A549 (cell line): ENCODE data around the gene ZC2HC1B. TPM values are rescaled to one million over a fixed set of nuclear protein-coding genes. Genes with fewer than 3 reads are reported as not detected.

ENCODE experiments used
- ATAC-seq, 2 experiments: fragments of 200-7000 bp in 1 of 2; fragments of >200 bp in 1 of 2; cut with Nextera tagmentation in 1 of 2; cut with Tn5 transposase in 1 of 2; 3 replicates each; pipeline versions ENCODE4 v1.8.0 to v1.9.1; 2018 to 2020; ENCODE audit warnings: mild to moderate bottlenecking in 1 of 2, moderate library complexity in 1 of 2
- CTCF ChIA-PET: fragments of 300-600 bp; sonication (Branson Sonifier 250); formaldehyde crosslinking; extraction: SDS; loops from one replicate; lab custom pipeline; 2021; ENCODE audit warnings: antibody characterized with exemption, inconsistent platforms; lab: Yijun Ruan, JAX
- POLR2A ChIA-PET: fragments of 350-600 bp; formaldehyde crosslinking; extraction: SDS; loops from one replicate; lab custom pipeline; 2021; ENCODE audit warnings: antibody characterized with exemption, inconsistent platforms; lab: Yijun Ruan, JAX
- DNase-seq, 2 experiments: peaks; one replicate each; pipeline versions ENCODE4 v3.0.0 to v3.0.0-alpha.2; 2011 to 2016; ENCODE audit warnings: low read depth in 1 of 2, low spot score in 1 of 2
- FAIRE-seq: peaks from 2 replicates; lab custom pipeline; 2011; peaks lifted over from hg19 to GRCh38; lab: Jason Lieb, UNC
- H3K27ac ChIP-seq, 2 experiments: fragments of >200 bp; sonication (Bioruptor Twin); formaldehyde crosslinking; 3 replicates each; pipeline ENCODE4 v1.5.1; 2016 to 2017
- H3K4me1 ChIP-seq: fragments of >200 bp; sonication (Bioruptor Twin); formaldehyde crosslinking; 3 replicates; pipeline ENCODE4 v1.6.1; 2016
- H3K4me2 ChIP-seq: fragments of >200 bp; sonication (Bioruptor Twin); formaldehyde crosslinking; 3 replicates; pipeline ENCODE4 v1.6.1; 2016
- H3K4me3 ChIP-seq: fragments of >200 bp; sonication (Bioruptor Twin); formaldehyde crosslinking; 3 replicates; pipeline ENCODE4 v1.5.1; 2016
- H3K9me3 ChIP-seq: fragments of >200 bp; sonication (Bioruptor Twin); formaldehyde crosslinking; 3 replicates; pipeline ENCODE4 v1.6.1; 2016
- CBX2 ChIP-seq: fragments of 200-600 bp; sonication (generic); IDR thresholded peaks from 2 replicates; pipeline ENCODE4 v1.6.1; 2016; ENCODE audit warnings: low read depth, mild to moderate bottlenecking, borderline replicate concordance
- CBX8 ChIP-seq: fragments of 200-600 bp; sonication (generic); IDR thresholded peaks from 2 replicates; pipeline ENCODE4 v1.6.1; 2016
- CHD4 ChIP-seq: fragments of 200-600 bp; sonication (generic); IDR thresholded peaks from 2 replicates; pipeline ENCODE4 v1.6.1; 2016; ENCODE audit warnings: antibody characterized with exemption, mild to moderate bottlenecking, borderline replicate concordance
- EHMT2 ChIP-seq: fragments of 200-600 bp; sonication (generic); IDR thresholded peaks from 2 replicates; pipeline ENCODE4 v1.6.1; 2016; ENCODE audit warnings: antibody characterized with exemption, low read depth, mild to moderate bottlenecking, moderate library complexity
- FOXS1 ChIP-seq: fragments of 250-450 bp; sonication (Bioruptor Pico); IDR thresholded peaks from 2 replicates; pipeline ENCODE4 v1.5.0; 2020; ENCODE audit warnings: mild to moderate bottlenecking, moderate library complexity
- HEYL ChIP-seq: fragments of 250-450 bp; sonication (Bioruptor Pico); IDR thresholded peaks from 2 replicates; pipeline ENCODE4 v1.8.0; 2021; ENCODE audit warnings: mild to moderate bottlenecking, moderate library complexity
- HOXB13 ChIP-seq: fragments of 250-450 bp; sonication (Bioruptor Pico); IDR thresholded peaks from 2 replicates; pipeline ENCODE4 v1.5.0; 2020; ENCODE audit warnings: low read depth, mild to moderate bottlenecking, moderate library complexity
- HOXB5 ChIP-seq: fragments of 250-450 bp; sonication (Bioruptor Pico); IDR thresholded peaks from 2 replicates; pipeline ENCODE4 v1.5.0; 2020; ENCODE audit warnings: mild to moderate bottlenecking, moderate library complexity
- KDM5A ChIP-seq: fragments of 200-600 bp; sonication (generic); IDR thresholded peaks from 2 replicates; pipeline ENCODE4 v1.6.1; 2016; ENCODE audit warnings: antibody characterized with exemption, mild to moderate bottlenecking
- MAFK ChIP-seq: fragments of 450-650 bp; IDR thresholded peaks from 2 replicates; pipeline ENCODE4 v1.6.1; 2014; ENCODE audit not compliant: partially characterized antibody
- MAX ChIP-seq: IDR thresholded peaks from 2 replicates; pipeline ENCODE4 v1.6.1; 2012
- MYC ChIP-seq: IDR thresholded peaks from 2 replicates; pipeline ENCODE4 v1.6.1; 2012; ENCODE audit warnings: mild to moderate bottlenecking, inconsistent platforms, low read length, improper control_type of control experiment, borderline replicate concordance
- NR3C1 ChIP-seq: fragments of >200 bp; sonication (Bioruptor Twin); formaldehyde crosslinking; IDR thresholded peaks from 3 replicates; pipeline ENCODE4 v1.6.1; 2017
- PHF8 ChIP-seq: fragments of 200-600 bp; sonication (generic); IDR thresholded peaks from 2 replicates; pipeline ENCODE4 v1.6.1; 2016; ENCODE audit warnings: low read depth, mild to moderate bottlenecking, antibody characterized with exemption, moderate library complexity, borderline replicate concordance
- SMC3 ChIP-seq: fragments of >200 bp; sonication (Bioruptor Twin); formaldehyde crosslinking; IDR thresholded peaks from 3 replicates; pipeline ENCODE4 v1.6.1; 2018; ENCODE audit warnings: inconsistent platforms
- WGBS: methylation state at CpG from one replicate; pipeline ENCODE4 v1.1.6; 2017; ENCODE audit errors: missing lambda C conversion rate; 5-methylcytosine and 5-hydroxymethylcytosine counted together
- polyA plus RNA-seq, 4 experiments: library from polyadenylated mRNA; depleted of rRNA in 3 of 4; stranded (reverse); fragments of >200 nt; fragmentation: RNase III in 1 of 4; extraction: RNeasy Plus Mini Kit Qiagen cat#74134 plus additional on column Dnase treatment in 1 of 4; gene quantifications; 2 replicates in 3 of 4; 3 replicates in 1 of 4; pipeline ENCODE4 v1.2.3, GENCODE V29; 2011 to 2017
- TF ChIP-seq, protein P1 (sequence below): fragments of >200 bp; sonication (Bioruptor Twin); formaldehyde crosslinking; IDR thresholded peaks from 3 replicates; pipeline ENCODE4 v1.5.1; 2016
- TF ChIP-seq, protein P2 (sequence below): fragments of 450-650 bp; IDR thresholded peaks from 2 replicates; pipeline ENCODE4 v1.6.1; 2014; ENCODE audit warnings: antibody characterized with exemption

The ZC2HC1B gene
- polyA plus RNA-seq, 2 of the 4 experiments (the other 2 are of a cell fraction), result not detected

DNA sequence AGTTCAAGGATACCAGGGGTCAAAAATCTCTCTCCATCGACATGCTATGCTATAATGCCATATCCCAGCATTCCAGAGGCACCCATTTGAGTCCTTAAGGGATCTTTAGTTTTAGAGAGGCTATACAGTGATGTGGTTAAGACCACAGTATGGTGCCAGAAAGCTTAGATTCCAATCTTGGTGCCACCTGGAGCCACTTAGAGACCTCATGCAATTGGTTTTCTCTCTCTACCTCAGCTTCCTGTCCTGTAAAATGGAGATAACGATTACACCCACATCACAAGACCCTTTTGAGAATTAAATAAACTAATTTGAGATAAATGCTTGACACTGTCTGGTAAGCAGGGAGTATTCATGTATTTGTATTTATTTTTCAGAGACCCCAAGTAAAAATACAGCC, 104.8 kb downstream of the ZC2HC1B start (continued):
- TF ChIP-seq, protein P1, sequence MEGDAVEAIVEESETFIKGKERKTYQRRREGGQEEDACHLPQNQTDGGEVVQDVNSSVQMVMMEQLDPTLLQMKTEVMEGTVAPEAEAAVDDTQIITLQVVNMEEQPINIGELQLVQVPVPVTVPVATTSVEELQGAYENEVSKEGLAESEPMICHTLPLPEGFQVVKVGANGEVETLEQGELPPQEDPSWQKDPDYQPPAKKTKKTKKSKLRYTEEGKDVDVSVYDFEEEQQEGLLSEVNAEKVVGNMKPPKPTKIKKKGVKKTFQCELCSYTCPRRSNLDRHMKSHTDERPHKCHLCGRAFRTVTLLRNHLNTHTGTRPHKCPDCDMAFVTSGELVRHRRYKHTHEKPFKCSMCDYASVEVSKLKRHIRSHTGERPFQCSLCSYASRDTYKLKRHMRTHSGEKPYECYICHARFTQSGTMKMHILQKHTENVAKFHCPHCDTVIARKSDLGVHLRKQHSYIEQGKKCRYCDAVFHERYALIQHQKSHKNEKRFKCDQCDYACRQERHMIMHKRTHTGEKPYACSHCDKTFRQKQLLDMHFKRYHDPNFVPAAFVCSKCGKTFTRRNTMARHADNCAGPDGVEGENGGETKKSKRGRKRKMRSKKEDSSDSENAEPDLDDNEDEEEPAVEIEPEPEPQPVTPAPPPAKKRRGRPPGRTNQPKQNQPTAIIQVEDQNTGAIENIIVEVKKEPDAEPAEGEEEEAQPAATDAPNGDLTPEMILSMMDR, result no peak
- TF ChIP-seq CBX2, result no peak
- TF ChIP-seq KDM5A, result no peak
- TF ChIP-seq PHF8, result no peak

- no peak for FAIRE-seq
- Histone ChIP-seq H3K9me3 (no peaks in the 10 kb centered on the region), H3K4me2 (no peak overlapping the region), H3K4me3 (no peak overlapping the region), H3K27ac (no peak overlapping the region), H3K4me1 (no peaks in the 10 kb centered on the region)
- ChIA-PET POLR2A (no interaction called here), CTCF (interaction anchor here (1.5 kb wide), 1 partner anchor 42 kb away, joined by 4 read pairs; no protein-coding TSS in a partner anchor)
- no peak for ATAC-seq
- DNase-seq, result no peak
- 73% methylated on average over 6 of the region's 6 CpGs for WGBS
- TF ChIP-seq HOXB13 (CRISPR knock-in tag), result no peak
Observed at GRCh38 chr6:143970456-143971218, 106.4 kb downstream of the ZC2HC1B start.

- no peak for ATAC-seq
- POLR2A ChIA-PET, result no interaction called here
- no peak overlapping the region for H3K4me2 ChIP-seq
- no peak for FAIRE-seq
- 64% methylated on average over 4 of the region's 4 CpGs for WGBS
- no peaks in the 10 kb centered on the region for H3K9me3 ChIP-seq
- H3K4me1 ChIP-seq, result no peaks in the 10 kb centered on the region
- H3K4me3 ChIP-seq, result no peak overlapping the region
- no peak overlapping the region for H3K27ac ChIP-seq
- CTCF ChIA-PET, result interaction anchor here (0.6 to 1.5 kb wide), 3 partner anchors 32 to 63 kb away, joined by 3 to 4 read pairs (median 3); no protein-coding TSS in a partner anchor
- DNase-seq, result no peak
- no peak for TF ChIP-seq MAX
- TF ChIP-seq, all 56 proteins: peak for 0
Observed at GRCh38 chr6:143971482-143972205, 107.4 kb downstream of the ZC2HC1B start.

DNA sequence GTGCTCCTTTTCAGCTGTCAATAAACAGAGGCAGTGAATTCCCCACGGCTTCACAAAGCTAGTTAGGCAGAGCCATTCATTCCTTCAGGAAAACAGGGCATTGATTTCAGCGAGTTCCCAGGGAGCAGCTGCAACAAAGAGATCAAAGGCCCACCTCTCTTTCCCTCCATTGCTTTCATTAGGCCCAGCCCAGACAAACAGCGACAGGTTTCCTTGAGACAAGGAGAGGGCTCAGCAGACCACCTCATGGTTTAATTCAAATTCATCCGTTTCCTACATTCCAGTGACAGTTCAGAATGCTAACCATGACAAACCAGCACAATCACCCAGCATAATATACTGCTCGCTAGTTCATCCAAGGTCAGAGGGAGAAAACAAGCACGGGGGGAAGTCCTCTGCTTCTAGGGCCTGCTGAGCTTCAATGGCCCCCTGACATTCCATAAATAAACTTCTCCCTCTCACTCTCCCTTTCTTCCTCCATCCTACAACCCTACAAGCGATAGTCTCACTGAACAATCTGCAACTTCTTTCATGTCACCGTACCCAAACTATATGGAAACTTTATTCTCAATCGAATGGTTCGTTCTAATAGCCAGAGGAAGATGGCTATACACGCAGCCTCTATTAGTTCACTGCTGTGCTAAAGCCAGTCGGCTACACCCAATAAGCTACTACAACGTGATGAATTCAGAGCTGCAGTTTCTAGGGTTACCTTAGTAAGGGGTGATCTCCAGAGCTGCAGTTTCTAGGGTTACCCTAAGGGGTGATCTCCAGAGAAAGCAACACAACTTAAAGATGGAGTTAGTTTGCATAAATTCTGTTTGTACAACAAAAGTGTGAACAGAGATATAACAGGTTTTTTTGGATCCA, 109.1 kb downstream of the ZC2HC1B start:
- Histone ChIP-seq H3K9me3 (no peaks in the 10 kb centered on the region), H3K27ac (no peak overlapping the region)
- DNase-seq (no peak), ATAC-seq (no peak)
- 74% methylated on average over 13 of the region's 13 CpGs for WGBS
- no peak for TF ChIP-seq HOXB13 (CRISPR knock-in tag)
- no peak for TF ChIP-seq SMC3
- TF ChIP-seq, all 56 proteins: peak for 0
- POLR2A ChIA-PET, result no interaction called here
- H3K4me2 ChIP-seq, result no peak overlapping the region
- CTCF ChIA-PET, result interaction anchor here (1.4 to 1.7 kb wide), 2 partner anchors 40 to 398 kb away, joined by 4 to 5 read pairs; no protein-coding TSS in a partner anchor
- no peaks in the 10 kb centered on the region for H3K4me1 ChIP-seq
- no peak for FAIRE-seq
- no peak overlapping the region for H3K4me3 ChIP-seq

GRCh38 chr6:143974089-143974488, 109.8 kb downstream of the ZC2HC1B start:
- DNase-seq (no peak), FAIRE-seq (no peak), ATAC-seq (no peak)
- no peak overlapping the region for H3K27ac ChIP-seq
- H3K9me3 ChIP-seq, result no peaks in the 10 kb centered on the region
- WGBS, result 59% methylated on average over 7 of the region's 8 CpGs
- no peak overlapping the region for H3K4me3 ChIP-seq
- TF ChIP-seq HOXB5 (CRISPR knock-in tag), result no peak
- TF ChIP-seq KDM5A, result no peak
- no peak for TF ChIP-seq CBX8
- TF ChIP-seq MYC, result no peak
- TF ChIP-seq, protein P2, sequence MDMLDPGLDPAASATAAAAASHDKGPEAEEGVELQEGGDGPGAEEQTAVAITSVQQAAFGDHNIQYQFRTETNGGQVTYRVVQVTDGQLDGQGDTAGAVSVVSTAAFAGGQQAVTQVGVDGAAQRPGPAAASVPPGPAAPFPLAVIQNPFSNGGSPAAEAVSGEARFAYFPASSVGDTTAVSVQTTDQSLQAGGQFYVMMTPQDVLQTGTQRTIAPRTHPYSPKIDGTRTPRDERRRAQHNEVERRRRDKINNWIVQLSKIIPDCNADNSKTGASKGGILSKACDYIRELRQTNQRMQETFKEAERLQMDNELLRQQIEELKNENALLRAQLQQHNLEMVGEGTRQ, result no peak
- no peak for TF ChIP-seq MAFK
- no peak for TF ChIP-seq CHD4
- no peak for TF ChIP-seq HEYL (CRISPR knock-in tag)
- TF ChIP-seq NR3C1, result no peak
- no peak for TF ChIP-seq FOXS1 (CRISPR knock-in tag)
- no peak for TF ChIP-seq EHMT2
- no peaks in the 10 kb centered on the region for H3K4me1 ChIP-seq
- H3K4me2 ChIP-seq, result no peak overlapping the region
- ChIA-PET POLR2A (no interaction called here), CTCF (interaction anchor here (0.6 to 1.7 kb wide), 3 partner anchors 27 to 399 kb away, joined by 4 to 5 read pairs (median 4); no protein-coding TSS in a partner anchor)
